Skeletal muscle satellite cell (primary cell): ENCODE data around the gene HELLS. TPM values are rescaled to one million over a fixed set of nuclear protein-coding genes. Genes with fewer than 3 reads are reported as not detected.
"Not testable (repeated sequence)": the region's sequence is repeated elsewhere in the genome, so short reads cannot be mapped to it uniquely, and the experiment has no call there.

Source experiments
- H3K27me3 ChIP-seq: 2 replicates; pipeline ENCODE4 v1.7.0; 2013; ENCODE audit warnings: low read length; ENCODE audit not compliant: control insufficient read depth, insufficient read depth
- H3K36me3 ChIP-seq: 2 replicates; pipeline ENCODE4 v1.7.0; 2013; ENCODE audit warnings: mild to moderate bottlenecking, control low read depth, low read length; ENCODE audit not compliant: insufficient read depth
- H3K4me1 ChIP-seq: 2 replicates; pipeline ENCODE4 v1.7.0; 2013; ENCODE audit warnings: low read length; ENCODE audit not compliant: control insufficient read depth, insufficient read depth
- H3K4me2 ChIP-seq: 2 replicates; pipeline ENCODE4 v1.7.0; 2013; ENCODE audit warnings: mild to moderate bottlenecking, low read length
- H3K4me3 ChIP-seq: 2 replicates; pipeline ENCODE4 v1.7.0; 2013; ENCODE audit warnings: low read length
- H3K9ac ChIP-seq: 2 replicates; pipeline ENCODE4 v1.7.0; 2013; ENCODE audit warnings: mild to moderate bottlenecking, low read depth, low read length, moderate library complexity
- H3K9me3 ChIP-seq: replicated peaks from 2 replicates; pipeline ENCODE4 v1.7.0; 2013; ENCODE audit warnings: mild to moderate bottlenecking, control low read depth, low read length
- total RNA-seq: library from RNA; depleted of rRNA; stranded (reverse); fragments of >200 nt; gene quantifications from 2 replicates; pipeline ENCODE4 v1.2.3, GENCODE V29; 2012; rRNA removed

Gene HELLS
- total RNA-seq, result 23.4 and 41.1 TPM in 2 replicates

- no peaks in the 10 kb centered on the region for H3K27me3 ChIP-seq
- peak within 1 kb of the TSS; percentile 86 for H3K4me3 ChIP-seq
- no peaks in the 10 kb centered on the region for H3K36me3 ChIP-seq
- H3K9ac ChIP-seq, result peak within 1 kb of the TSS; percentile 86
- H3K4me2 ChIP-seq, result peak within 1 kb of the TSS; percentile 84
- peaks cover 8% of the 10 kb centered on the region for H3K4me1 ChIP-seq
- H3K9me3 ChIP-seq, result no peaks in the 10 kb centered on the region
These were observed at the start of gene HELLS for GRCh38 chr10:94545391-94546048. Gene HELLS (plus strand): TSS chr10:94545788. CDS start chr10:94545922, 134 bp downstream.

- Histone ChIP-seq H3K27me3 (no peaks in the 10 kb centered on the region), H3K4me2 (peak overlapping the region; percentile 63), H3K9ac (no peak overlapping the region), H3K36me3 (no peaks in the 10 kb centered on the region), H3K4me1 (peaks cover 12% of the 10 kb centered on the region), H3K4me3 (no peak overlapping the region), H3K9me3 (no peaks in the 10 kb centered on the region)
These were observed 49.6 kb upstream of the HELLS start for GRCh38 chr10:94496010-94496409.

- Histone ChIP-seq H3K4me2 (no peak overlapping the region), H3K4me1 (peaks cover 12% of the 10 kb centered on the region), H3K36me3 (no peaks in the 10 kb centered on the region), H3K4me3 (no peak overlapping the region), H3K27me3 (no peaks in the 10 kb centered on the region), H3K9ac (no peak overlapping the region), H3K9me3 (no peaks in the 10 kb centered on the region)
These were observed 48.9 kb upstream of the HELLS start for GRCh38 chr10:94496646-94497045.

DNA sequence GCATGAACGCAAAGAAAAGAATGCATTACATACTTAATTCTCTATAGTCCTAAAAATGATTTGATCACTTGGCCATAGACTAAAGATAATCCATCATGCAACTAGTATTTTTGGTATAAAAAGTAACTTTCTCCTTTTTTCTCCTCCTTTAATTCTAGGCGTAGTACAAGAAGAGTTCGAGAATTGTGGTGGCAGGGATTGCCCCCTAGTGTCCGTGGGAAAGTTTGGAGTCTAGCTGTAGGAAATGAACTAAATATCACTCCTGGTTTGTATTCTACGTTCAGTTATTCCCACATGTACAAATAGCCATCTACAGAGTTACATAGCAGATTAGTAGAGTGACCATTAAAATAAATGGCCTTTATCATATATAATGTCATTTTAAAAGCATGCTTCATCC, 45.5 kb upstream of the HELLS start:
- H3K27me3 ChIP-seq, result no peaks in the 10 kb centered on the region
- H3K9ac ChIP-seq, result no peak overlapping the region
- no peak overlapping the region for H3K4me3 ChIP-seq
- H3K4me1 ChIP-seq, result peaks cover 12% of the 10 kb centered on the region
- no peaks in the 10 kb centered on the region for H3K9me3 ChIP-seq
- H3K4me2 ChIP-seq, result no peak overlapping the region
- no peaks in the 10 kb centered on the region for H3K36me3 ChIP-seq

GRCh38 chr10:94521276-94522250, 24.0 kb upstream of the HELLS start:
- Histone ChIP-seq H3K4me1 (no peaks in the 10 kb centered on the region), H3K9me3 (no peaks in the 10 kb centered on the region), H3K36me3 (peaks cover 9% of the 10 kb centered on the region), H3K4me3 (no peak overlapping the region), H3K27me3 (no peaks in the 10 kb centered on the region), H3K4me2 (no peak overlapping the region), H3K9ac (no peak overlapping the region)

- Histone ChIP-seq H3K27me3 (no peaks in the 10 kb centered on the region), H3K9me3 (no peaks in the 10 kb centered on the region), H3K4me3 (no peak overlapping the region), H3K4me1 (no peaks in the 10 kb centered on the region), H3K36me3 (peaks cover 9% of the 10 kb centered on the region), H3K9ac (no peak overlapping the region), H3K4me2 (no peak overlapping the region)
These were observed 21.4 kb upstream of the HELLS start for GRCh38 chr10:94524146-94524545.

DNA sequence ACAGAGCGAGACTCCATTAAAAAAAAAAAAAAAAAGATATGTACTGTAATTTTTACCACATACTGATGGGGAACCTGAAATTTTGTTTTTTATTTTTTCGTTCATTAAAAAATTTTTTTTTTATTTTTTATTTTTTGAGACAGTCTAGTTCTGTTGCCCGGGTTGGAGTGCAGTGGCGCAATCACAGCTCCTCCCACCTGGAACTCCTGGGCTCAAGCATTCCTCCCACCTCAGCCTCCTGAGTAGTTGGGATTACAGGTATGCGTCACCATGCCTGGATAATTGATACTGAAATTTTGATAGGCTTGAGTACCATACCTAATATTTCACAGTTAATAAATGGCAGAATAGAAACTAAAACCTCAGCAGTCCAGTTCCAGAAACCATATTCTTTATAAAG, 20.9 kb upstream of the HELLS start:
- Histone ChIP-seq H3K36me3 (peaks cover 6% of the 10 kb centered on the region), H3K27me3 (no peaks in the 10 kb centered on the region), H3K9me3 (no peaks in the 10 kb centered on the region), H3K4me1 (no peaks in the 10 kb centered on the region), H3K4me3 (no peak overlapping the region), H3K4me2 (no peak overlapping the region), H3K9ac (no peak overlapping the region)

GRCh38 chr10:94531550-94531949, 14.0 kb upstream of the HELLS start:
- H3K4me3 ChIP-seq, H3K4me2 ChIP-seq, H3K27me3 ChIP-seq, H3K36me3 ChIP-seq, H3K9me3 ChIP-seq, H3K4me1 ChIP-seq, H3K9ac ChIP-seq: not testable (repeated sequence)

DNA sequence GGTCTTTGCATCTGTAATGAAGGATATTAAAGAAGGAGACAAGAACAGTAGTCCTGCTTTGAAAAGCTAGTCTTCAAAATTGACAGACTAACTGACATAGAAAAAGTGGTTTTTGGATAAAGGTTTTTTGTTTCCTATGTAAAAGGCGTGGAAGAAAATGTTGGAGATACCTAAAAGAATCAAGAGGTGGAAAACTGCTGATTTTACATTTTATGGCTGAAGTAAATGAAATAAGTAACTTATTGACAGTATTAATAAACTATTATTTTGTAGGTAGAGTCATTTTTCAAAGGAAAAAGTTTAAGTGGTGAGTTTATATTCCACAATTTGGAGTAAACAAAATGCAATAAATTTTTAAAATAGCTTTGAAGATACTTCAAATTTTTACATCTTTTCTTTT, 12.6 kb upstream of the HELLS start:
- Histone ChIP-seq H3K4me2 (no peak overlapping the region), H3K36me3 (peaks cover 5% of the 10 kb centered on the region), H3K9ac (no peak overlapping the region), H3K27me3 (no peaks in the 10 kb centered on the region), H3K9me3 (no peaks in the 10 kb centered on the region), H3K4me1 (no peaks in the 10 kb centered on the region), H3K4me3 (no peak overlapping the region)

DNA sequence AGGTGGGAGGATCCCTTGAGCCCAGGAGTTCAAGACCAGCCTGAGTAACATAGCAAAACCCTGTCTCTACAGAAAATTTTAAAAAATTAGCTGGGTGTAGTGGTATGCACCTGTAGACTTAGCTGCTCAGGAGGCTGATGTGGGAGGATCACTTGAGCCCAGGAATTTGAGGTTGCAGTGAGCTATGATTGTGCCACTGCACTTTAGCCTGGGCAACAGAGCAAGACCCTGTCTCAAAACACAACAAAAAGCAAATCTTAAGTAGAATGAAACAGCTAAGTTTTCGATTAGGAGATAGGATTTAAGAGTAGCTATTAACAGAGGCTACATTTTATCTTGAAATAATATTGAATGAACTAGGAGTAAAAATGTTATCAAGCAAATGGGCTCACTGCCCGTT, 3.3 kb upstream of the HELLS start:
- not testable (repeated sequence) for H3K27me3 ChIP-seq, H3K4me1 ChIP-seq, H3K36me3 ChIP-seq, H3K4me3 ChIP-seq, H3K9ac ChIP-seq, H3K4me2 ChIP-seq, H3K9me3 ChIP-seq

DNA sequence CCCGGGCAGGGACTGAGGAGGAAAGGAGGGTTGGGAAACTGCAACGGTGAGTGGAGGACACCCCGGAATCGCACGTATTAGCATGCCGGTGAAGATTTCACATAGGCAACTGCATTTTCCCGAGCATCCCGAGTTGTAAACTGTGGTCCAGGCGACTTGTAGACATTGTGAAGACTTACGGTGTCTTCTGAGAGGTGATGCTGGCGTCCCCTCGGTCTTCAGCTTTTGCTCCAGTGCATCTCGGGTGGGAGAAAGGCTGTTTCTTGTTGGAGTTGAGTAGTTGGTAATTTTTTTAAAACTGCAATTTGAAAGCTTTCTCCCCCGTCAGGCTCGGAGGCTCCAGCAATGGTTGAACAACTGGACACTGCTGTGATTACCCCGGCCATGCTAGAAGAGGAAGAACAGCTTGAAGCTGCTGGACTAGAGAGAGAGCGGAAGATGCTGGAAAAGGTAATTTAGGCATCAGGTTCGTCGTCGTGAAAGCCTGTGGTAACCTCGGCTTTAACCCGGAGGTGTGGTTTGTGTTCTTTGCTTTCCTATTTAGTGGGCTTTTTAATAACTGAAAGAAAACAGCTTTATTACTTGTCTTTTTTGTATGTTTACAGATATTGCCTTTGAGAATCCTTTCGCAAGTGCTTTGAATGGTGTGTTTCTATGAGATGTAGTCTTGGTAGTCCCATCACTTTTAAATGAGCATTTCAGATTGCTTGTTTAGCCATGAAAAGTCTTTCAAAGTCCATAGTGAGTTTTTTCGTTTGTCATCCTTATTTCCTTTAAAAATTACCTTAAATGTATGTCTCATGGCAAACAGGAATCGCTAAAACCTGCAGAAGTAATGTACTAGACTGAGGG, 687 bp downstream of the HELLS start:
- Histone ChIP-seq H3K36me3 (no peaks in the 10 kb centered on the region), H3K4me3 (peak overlapping the region; percentile 86), H3K9ac (peak overlapping the region; percentile 86), H3K4me2 (peak overlapping the region; percentile 84), H3K9me3 (no peaks in the 10 kb centered on the region), H3K4me1 (peaks cover 8% of the 10 kb centered on the region), H3K27me3 (no peaks in the 10 kb centered on the region)
